DMS153 treated with DMSO at 0.1 percent for 48 hours (cell line): ENCODE data around the gene HBG2.

Experiments
- DNase-seq: peaks from one replicate; lab custom pipeline; 2025; ENCODE audit not compliant: unreplicated experiment; lab: John Stamatoyannopoulos, UW

Gene HBG2

GRCh38 chr11:5231111-5231510 lies 23.5 kb downstream of the HBG2 start:
- no peak for DNase-seq

GRCh38 chr11:5230266-5230665 lies 24.3 kb downstream of the HBG2 start:
- DNase-seq: no peak

- DNase-seq: no peak
These were observed 24.8 kb downstream of the HBG2 start for GRCh38 chr11:5229796-5230195.

GRCh38 chr11:5229356-5229755 lies 25.2 kb downstream of the HBG2 start:
- DNase-seq: no peak

GRCh38 chr11:5228124-5228523 lies 26.5 kb downstream of the HBG2 start:
- DNase-seq: no peak

GRCh38 chr11:5227681-5228080 lies 26.9 kb downstream of the HBG2 start:
- no peak for DNase-seq

GRCh38 chr11:5226732-5227310 lies 27.8 kb downstream of the HBG2 start, which contains the start of gene HBB:
Gene HBB (minus strand): TSS chr11:5227071. CDS start chr11:5227021, 50 bp downstream.
- DNase-seq: no peak

- no peak for DNase-seq
These were observed 29.1 kb downstream of the HBG2 start for GRCh38 chr11:5225480-5225871.

GRCh38 chr11:5224538-5225479 lies 29.8 kb downstream of the HBG2 start:
- no peak for DNase-seq

- no peak for DNase-seq
These were observed 30.9 kb downstream of the HBG2 start for GRCh38 chr11:5223686-5224085.

GRCh38 chr11:5223146-5223545 lies 31.4 kb downstream of the HBG2 start:
- DNase-seq: no peak

GRCh38 chr11:5210376-5210885 lies 44.1 kb downstream of the HBG2 start:
- no peak for DNase-seq

GRCh38 chr11:5204787-5205186 lies 49.8 kb downstream of the HBG2 start:
- DNase-seq: no peak

- no peak for DNase-seq
These were observed 51.2 kb downstream of the HBG2 start for GRCh38 chr11:5203366-5203765.
